ENCODE data around the gene USP2. TPM values are rescaled to one million over a fixed set of nuclear protein-coding genes. Genes with fewer than 3 reads are reported as not detected.
A peak's percentile ranks its signal among the peaks of the same experiment; 100 is the strongest.

The USP2 gene
- total RNA-seq, 1 donor from 2014 or later = 2.0 TPM

- DNase-seq (ENCODE audit: low read depth) = peak; percentile 60
- Histone ChIP-seq H3K4me3 (ENCODE audit: low read depth, low read length) (no peak overlapping the region), H3K36me3 (ENCODE audit: control insufficient read depth, insufficient read depth, low read length) (no peaks in the 10 kb centered on the region), H3K27me3 (ENCODE audit: control insufficient read depth, insufficient read depth, low read length) (peaks cover 31% of the 10 kb centered on the region)
- no peak for TF ChIP-seq CTCF (IDR thresholded peaks at IDR 0.05; ENCODE audit: insufficient read depth, low read length, poor library complexity, severe bottlenecking)
These were observed 38.5 kb upstream of the USP2 start for GRCh38 chr11:119419834-119420492.

GRCh38 chr11:119419246-119419645 is 37.8 kb upstream of the USP2 start:
- H3K36me3 ChIP-seq (ENCODE audit: control insufficient read depth, insufficient read depth, low read length) = no peaks in the 10 kb centered on the region
- peaks cover 31% of the 10 kb centered on the region for H3K27me3 ChIP-seq (ENCODE audit: control insufficient read depth, insufficient read depth, low read length)
- H3K4me3 ChIP-seq (ENCODE audit: low read depth, low read length) = no peak overlapping the region
- DNase-seq (ENCODE audit: low read depth) = no peak
- TF ChIP-seq CTCF (IDR thresholded peaks at IDR 0.05; ENCODE audit: insufficient read depth, low read length, poor library complexity, severe bottlenecking) = no peak

GRCh38 chr11:119418759-119419158 is 37.3 kb upstream of the USP2 start:
- Histone ChIP-seq H3K36me3 (ENCODE audit: control insufficient read depth, insufficient read depth, low read length) (no peaks in the 10 kb centered on the region), H3K27me3 (ENCODE audit: control insufficient read depth, insufficient read depth, low read length) (peaks cover 28% of the 10 kb centered on the region), H3K4me3 (ENCODE audit: low read depth, low read length) (no peak overlapping the region)
- no peak for TF ChIP-seq CTCF (IDR thresholded peaks at IDR 0.05; ENCODE audit: insufficient read depth, low read length, poor library complexity, severe bottlenecking)
- no peak for DNase-seq (ENCODE audit: low read depth)

- Histone ChIP-seq H3K4me3 (ENCODE audit: low read depth, low read length) (no peak overlapping the region), H3K36me3 (ENCODE audit: control insufficient read depth, insufficient read depth, low read length) (no peaks in the 10 kb centered on the region), H3K27me3 (ENCODE audit: control insufficient read depth, insufficient read depth, low read length) (peaks cover 20% of the 10 kb centered on the region)
- TF ChIP-seq CTCF (IDR thresholded peaks at IDR 0.05; ENCODE audit: insufficient read depth, low read length, poor library complexity, severe bottlenecking) = no peak
- peak; percentile 64 for DNase-seq (ENCODE audit: low read depth)
These were observed 36.4 kb upstream of the USP2 start for GRCh38 chr11:119417726-119418540.

GRCh38 chr11:119416606-119417580 is 35.4 kb upstream of the USP2 start:
- DNase-seq (ENCODE audit: low read depth) = no peak
- no peak for TF ChIP-seq CTCF (IDR thresholded peaks at IDR 0.05; ENCODE audit: insufficient read depth, low read length, poor library complexity, severe bottlenecking)
- no peaks in the 10 kb centered on the region for H3K36me3 ChIP-seq (ENCODE audit: control insufficient read depth, insufficient read depth, low read length)
- H3K4me3 ChIP-seq (ENCODE audit: low read depth, low read length) = no peak overlapping the region
- peaks cover 10% of the 10 kb centered on the region for H3K27me3 ChIP-seq (ENCODE audit: control insufficient read depth, insufficient read depth, low read length)

Measured in kidney epithelial cell (primary cell).